Stimulated activated CD8-positive, alpha-beta memory T cell treated with anti-CD3 and anti-CD28 coated beads, Interleukin-15, amount 100 ng/mL, for 1 hour (primary cell): ENCODE data around the gene SYT2.
"Not testable (repeated sequence)": the region's sequence is repeated elsewhere in the genome, so short reads cannot be mapped to it uniquely, and the experiment has no call there.

Source experiments
- DNase-seq: peaks from one replicate; pipeline ENCODE4 v3.0.0-alpha.2; 2020; ENCODE audit warnings: low read depth

The SYT2 gene

DNA sequence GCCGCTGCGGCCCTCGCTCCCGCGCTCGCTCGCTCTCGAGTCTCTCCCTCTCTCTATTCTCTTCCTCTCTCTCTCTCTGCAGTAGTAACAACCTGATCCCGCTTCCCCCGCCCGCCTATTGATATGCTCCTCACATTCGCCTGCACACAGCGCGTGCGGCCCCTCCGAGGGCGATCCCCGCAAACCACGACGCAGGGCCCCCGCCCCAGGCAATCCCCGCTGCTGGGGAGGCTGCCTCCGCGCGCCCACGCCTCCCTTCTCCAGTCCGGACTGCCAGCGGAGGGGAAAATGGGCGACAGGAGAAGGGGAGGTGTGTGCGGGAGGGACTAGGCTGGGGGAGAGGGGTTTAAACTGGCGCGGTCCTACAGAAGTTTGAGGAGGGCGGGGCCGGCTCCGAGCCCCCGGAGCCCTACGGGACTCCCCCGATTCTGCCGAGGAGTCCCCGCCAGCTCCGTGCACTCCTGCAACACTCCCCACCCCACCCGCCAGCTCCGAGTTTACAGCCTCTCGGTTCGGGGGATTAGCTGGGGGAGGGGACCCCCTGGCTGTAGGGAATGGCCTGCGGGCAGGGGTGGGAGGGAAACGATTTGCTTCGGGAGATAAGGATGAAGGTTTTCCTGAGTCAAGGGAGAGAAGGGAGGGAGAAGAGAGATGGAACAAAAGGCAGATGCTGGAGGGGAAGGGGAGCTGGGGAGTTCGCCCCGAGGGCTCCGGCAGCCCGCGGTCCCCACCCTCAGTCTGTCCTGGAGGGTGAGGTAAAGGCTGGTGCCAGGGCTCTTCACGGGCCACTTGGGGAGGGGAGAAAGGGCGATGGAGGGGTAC lies 66.6 kb downstream of the SYT2 start:
- DNase-seq = no peak

- no peak for DNase-seq
Observed at GRCh38 chr1:202642619-202643291, 67.5 kb downstream of the SYT2 start.

DNA sequence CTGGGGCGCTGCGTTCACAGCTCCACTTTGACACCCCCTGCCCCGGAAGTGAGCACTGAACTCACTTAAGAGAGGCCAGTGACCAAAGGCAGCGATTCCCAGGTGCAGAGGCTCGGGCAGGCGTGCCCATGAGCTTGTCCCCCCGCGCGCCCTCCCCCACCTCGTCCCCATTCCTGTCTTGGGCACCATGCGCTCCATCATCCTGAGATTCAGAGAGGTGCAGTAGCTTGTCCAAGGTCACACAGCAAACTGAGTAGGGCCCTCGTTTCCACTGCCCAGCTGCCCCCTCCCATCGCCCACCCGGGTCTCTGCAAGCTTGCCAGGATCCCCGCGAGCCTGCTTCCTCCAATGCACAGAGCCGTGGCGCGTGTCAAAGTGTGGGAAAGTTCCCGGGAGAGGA lies 68.0 kb downstream of the SYT2 start:
- DNase-seq = no peak

GRCh38 chr1:202639500-202639899 lies 70.8 kb downstream of the SYT2 start:
- DNase-seq = no peak

DNA sequence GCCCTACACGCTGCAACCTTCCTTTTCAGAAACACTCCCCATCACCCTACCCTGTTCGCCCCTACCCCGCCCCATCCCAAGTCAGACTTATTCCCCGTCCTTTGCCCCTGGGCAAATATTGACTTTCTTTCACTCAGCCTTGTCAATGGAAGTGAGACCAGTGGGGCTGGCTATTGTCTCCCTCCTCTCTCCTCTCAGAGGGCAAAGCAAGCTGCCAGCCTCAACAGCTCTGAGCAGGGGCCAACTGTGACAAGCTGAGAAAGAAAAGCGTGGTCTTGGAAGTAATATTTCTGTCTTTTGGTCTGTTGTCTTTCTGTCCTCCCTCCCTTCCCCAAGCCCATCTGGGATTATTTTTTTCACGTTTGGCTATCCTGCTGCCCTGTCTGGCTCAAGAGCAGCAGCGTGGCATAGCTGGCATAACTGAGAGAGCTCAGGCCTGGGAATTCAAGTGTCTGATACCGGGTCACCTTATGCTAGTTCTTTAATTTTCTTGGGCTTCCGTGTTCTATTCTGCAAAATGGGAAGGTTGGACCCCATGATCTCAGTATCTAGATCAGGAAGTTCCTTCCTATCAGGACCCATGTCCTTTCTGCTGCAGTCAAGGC lies 71.5 kb downstream of the SYT2 start:
- DNase-seq = not testable (repeated sequence)

GRCh38 chr1:202638019-202638700 lies 72.1 kb downstream of the SYT2 start:
- no peak for DNase-seq

- not testable (repeated sequence) for DNase-seq
Observed at GRCh38 chr1:202637321-202638018, 72.8 kb downstream of the SYT2 start.

DNA sequence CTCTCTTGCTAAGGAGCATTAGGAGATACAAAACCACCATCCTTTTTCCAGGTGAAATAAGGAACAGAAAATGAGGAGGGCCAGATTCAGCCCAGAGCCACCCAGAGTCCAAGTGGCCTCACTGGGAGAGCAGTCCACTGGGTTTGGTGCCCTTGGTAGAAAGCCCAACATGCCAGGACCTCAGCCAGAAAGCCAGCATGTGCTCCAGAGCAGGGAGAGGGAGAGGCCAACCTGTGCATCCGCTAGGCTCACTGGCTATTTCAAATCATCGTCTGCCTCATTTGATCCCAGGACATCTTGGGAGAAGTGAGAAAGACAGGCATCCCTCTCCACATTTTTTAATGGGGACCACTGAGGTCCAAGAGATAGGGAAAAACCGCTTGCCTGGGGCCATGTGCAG lies 74.1 kb downstream of the SYT2 start:
- not testable (repeated sequence) for DNase-seq

DNA sequence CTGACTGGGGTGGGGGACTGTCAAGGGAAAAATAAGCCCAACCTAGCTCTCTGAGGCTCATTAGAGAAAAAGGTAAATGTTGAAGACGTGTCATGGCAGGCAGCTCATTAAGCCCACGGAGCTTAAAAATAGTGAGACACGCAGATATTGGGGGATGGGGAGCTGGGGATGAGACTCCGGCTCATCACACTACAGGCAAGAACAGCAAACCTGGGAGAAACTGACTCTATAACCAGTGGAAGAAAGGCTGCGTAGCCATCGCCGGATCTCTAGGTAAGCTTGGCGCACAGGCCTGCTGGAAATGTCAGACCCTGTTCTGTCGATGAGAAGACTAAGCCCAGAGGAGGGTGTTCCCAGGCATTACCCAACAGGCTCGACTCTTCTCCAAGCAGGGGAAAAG lies 78.0 kb downstream of the SYT2 start:
- no peak for DNase-seq

DNA sequence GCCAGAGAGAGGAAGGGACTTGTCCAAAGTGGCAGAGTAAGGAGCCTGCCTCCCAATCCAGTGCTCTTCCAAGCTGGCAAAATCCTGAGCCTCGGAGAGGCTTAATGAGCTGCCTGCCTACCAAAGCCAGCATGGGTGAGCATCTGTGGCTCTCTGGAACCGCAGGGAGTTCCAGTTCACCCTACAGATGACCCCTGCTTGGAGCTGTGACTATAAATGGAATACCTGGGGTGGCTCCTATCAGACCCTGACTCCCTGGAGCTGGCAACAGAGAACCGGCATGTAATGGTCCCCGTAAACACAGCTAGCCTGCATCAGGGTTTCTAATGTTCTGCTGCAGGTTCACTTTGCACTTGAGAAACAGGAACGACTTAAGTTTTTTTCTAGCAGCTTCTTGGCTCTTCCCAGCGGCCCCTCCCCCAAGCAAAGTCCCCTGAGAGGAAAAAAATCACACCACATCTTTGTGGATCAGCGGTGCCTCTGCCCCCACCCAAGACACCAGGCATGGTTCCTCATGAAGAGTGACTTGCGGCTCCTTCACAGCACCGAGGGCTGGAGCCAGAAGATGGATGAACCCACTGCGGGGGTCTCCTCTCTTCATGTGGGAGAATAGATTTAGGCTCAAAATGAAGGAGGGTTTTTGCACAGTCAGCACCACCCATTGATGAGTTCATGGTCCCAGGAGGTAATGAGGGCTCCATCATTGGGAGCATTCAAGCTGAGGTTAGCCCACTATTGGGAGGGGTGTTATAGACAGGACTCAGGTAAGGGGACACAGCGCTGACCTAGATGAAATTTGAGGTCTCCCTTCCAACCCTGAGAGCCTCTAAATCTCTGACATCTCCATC lies 79.0 kb downstream of the SYT2 start:
- no peak for DNase-seq

DNA sequence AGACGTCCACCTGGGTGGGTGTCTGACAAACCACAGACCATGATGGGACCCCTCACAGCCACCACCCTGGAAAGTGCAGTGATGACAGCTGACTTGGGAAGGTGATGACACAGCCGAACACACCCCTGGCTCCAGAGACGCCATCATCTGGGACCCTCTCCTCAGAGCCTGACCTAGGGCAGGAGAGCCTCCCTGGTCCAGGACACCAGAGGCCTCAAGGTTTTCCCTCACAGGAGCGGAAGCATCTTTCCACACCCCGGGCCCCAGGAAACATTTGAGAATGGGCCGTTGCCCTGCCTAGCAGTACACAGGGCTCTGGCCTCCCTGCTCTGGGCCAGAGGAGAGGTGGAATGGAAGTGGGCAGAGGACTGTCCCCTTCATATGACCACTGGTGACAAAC lies 79.7 kb downstream of the SYT2 start:
- DNase-seq = no peak

DNA sequence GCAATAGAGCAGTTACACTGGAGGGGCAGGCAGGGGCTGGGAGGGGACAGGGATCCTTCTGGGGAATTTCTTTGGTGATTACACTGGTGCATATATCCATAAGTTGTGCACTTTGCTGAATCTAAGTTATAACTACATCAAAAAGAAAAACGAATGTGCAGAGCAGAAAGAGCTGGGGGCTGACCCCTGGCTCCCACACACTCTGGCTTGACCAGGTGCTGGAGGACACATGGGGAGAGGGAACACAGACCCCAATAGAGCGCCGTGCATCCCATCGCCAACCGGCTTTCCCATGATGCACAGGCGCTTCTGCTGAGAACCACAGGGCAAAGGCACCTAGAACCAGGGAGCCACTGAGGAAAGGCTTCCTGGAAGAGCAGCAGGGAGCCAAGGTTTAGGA lies 80.2 kb downstream of the SYT2 start:
- not testable (repeated sequence) for DNase-seq

GRCh38 chr1:202629257-202629811 lies 80.9 kb downstream of the SYT2 start:
- not testable (repeated sequence) for DNase-seq

- DNase-seq = no peak
Observed at GRCh38 chr1:202628646-202629215, 81.5 kb downstream of the SYT2 start.

DNA sequence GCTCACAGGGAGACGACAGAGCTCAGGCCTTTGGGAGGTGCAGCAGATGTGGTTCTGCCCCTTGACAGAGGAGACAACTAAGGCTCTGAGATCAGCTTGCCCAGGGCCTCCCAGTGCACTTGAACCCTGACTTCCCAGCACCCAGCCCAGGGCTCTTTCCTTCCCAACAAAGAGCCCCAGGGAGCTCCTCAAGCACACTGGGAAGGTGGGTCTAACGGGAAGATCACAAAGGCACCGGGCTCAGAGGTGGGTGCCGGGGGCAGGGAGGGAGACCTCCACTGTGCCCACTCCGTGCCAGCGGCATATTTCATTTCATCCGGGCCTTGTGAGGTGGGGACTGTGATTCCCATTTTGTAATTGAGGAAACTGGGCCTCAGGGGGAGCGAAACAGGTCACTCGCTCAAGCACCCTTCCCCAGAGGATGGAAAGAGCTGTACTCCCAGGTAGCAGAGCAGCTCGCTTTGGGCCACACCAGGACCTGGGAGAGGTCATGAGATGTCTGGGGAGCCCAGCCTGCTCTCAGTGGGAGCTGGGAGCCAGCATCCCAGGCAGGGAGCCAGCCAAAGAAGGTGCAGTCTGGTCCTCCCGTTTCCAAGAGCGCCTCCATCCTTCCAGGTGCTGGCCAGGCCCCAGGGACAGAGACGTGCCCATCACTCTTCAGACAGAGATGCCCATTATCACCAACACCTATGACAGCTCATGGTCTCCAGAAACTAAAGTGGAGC lies 82.3 kb downstream of the SYT2 start:
- DNase-seq = no peak

DNA sequence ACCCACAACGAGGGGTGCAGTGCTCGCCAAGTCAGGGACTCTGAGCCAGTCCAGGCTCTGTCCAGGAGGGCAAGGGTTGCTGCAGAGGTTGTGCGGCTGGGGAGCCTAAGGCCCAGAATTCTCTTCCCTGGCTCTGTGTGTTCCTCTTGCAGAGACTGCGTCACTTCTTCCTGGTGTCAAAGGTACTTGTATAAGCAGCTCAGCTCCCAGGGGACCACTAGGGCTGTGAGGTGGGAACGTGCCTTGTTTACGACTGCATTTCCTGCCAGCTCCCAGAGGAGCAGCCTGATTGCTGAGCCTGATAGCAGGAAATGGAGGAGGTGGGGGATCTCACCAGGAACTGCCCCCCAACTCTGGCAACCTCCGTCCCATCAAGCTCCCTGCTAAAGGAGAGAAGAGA lies 83.2 kb downstream of the SYT2 start:
- not testable (repeated sequence) for DNase-seq

DNA sequence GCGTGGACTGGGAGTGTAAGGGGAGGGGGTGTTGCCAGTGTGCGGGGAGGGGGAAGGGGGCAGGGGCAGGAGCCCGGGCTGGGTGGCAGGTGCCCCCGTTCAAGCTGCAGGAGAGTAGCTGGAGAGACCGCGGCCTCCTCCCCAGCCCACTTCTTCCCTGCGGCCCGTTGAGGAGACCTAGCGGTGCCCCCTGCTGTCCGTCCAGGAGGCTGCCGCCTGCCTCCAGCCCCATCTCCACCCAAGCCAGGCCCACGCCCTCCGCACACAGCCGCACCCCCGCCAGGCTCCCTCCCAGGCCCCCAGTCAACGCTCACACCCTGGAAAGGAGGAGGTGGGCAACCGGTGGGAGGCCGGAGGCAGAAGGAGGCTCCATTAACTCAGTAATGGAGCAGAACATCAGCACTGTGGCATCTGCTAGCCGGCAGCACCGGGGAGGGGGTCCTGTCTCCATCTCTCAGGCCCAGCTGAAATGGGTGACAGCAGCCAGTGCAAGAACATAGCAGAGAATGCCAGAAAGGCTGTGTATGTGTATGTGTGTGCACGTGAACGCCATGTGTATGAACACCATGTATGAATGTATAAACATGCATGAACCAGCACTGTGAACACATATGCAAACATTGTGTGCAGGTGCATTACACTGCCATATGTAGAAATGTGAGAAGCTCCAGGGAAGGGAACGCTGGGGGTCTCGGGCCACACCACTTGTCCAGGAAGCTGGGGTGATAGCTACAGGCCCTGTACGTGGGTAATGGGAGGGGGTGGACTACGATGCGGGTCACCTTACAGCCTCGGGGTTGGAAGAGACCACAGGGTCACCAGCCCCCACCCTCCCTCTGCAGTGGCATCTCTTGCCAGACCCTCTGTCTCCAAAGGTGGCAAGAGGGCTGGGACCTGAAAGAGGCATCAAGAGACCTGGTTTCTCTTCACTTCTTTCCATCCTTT lies 84.6 kb downstream of the SYT2 start:
- DNase-seq = peak; percentile 14

DNA sequence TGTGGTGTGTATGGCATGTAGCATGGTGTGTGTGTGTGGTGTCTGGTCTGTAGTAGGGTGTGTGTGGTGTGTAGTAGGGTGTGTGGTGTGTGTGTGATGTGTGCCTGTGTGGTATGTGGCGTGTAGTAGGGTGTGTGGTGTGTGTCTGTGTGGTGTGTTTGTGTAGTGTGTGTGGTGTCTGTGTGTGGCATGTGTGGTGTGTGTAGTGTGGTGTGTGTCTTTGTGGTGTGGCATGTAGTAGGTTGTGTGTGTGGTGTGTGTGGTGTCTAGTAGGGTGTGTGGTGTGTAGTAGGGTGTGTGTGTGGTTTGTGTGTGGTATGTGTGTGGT lies 85.5 kb downstream of the SYT2 start:
- DNase-seq = no peak
